Hepatocyte (in vitro differentiated cells): ENCODE data around the gene GIMAP2.

Experiments used
- CTCF ChIP-seq: fragments of 200-600 bp; sonication (generic); IDR thresholded peaks from 2 replicates; pipeline ENCODE4 v1.5.1; 2016; ENCODE audit warnings: antibody characterized with exemption, mild to moderate bottlenecking; ENCODE audit not compliant: poor library complexity
- EZH2 ChIP-seq: fragments of 200-600 bp; sonication (generic); IDR thresholded peaks from 2 replicates; pipeline ENCODE4 v1.6.1; 2016; ENCODE audit warnings: antibody characterized with exemption, mild to moderate bottlenecking, borderline replicate concordance

- no peak for TF ChIP-seq CTCF
- TF ChIP-seq EZH2: no peak
These were observed 30.8 kb upstream of the GIMAP2 start for GRCh38 chr7:150654692-150655091.
